ENCODE measurements around the gene USP36. TPM values are rescaled to one million over a fixed set of nuclear protein-coding genes. Genes with fewer than 3 reads are reported as not detected.

Gene USP36
- total RNA-seq, 1 donor from 2014 or later: 126 TPM

Other genes with a start within 250 kb of the USP36 start
- gene CYTH1, start 58.5 kb downstream of the USP36 start, total RNA-seq: 147 TPM in 2 replicates
- not detected in 2 replicates for gene CEP295NL, start 62.4 kb upstream of the USP36 start, total RNA-seq
- gene TIMP2, start 84.6 kb upstream of the USP36 start, total RNA-seq: 1.0 and 1.1 TPM in 2 replicates
- 75.3 and 78.5 TPM in 2 replicates for gene LGALS3BP, start 139.1 kb upstream of the USP36 start, total RNA-seq
- gene CANT1, start 168.9 kb upstream of the USP36 start, total RNA-seq: 54.7 and 57.3 TPM in 2 replicates
- not detected in 2 replicates for gene C1QTNF1, start 183.4 kb upstream of the USP36 start, total RNA-seq
- 46.1 and 46.6 TPM in 2 replicates for gene ENGASE, start 234.0 kb upstream of the USP36 start, total RNA-seq

Data from activated T-helper 1 cell treated with anti-CD3 and anti-CD28 coated beads, Interleukin-12 subunit alpha, Interleukin-12 subunit beta, Interleukin-2, Interleukin-4 antibody, amounts not matched to agents 30 ng/mL and 10 ng/mL and 1 ng/mL, durations not matched to agents 14 hours and 24 hours and 36 hours (primary cell).